Esophagus muscularis mucosa (tissue), 4 donors: ENCODE measurements around the gene THSD4.

ENCODE experiments used
- EP300 ChIP-seq: sonication (generic); formaldehyde crosslinking; IDR thresholded peaks from one replicate; pipeline ENCODE4 v1.6.1; 2017; ENCODE audit warnings: antibody characterized with exemption
- POLR2A ChIP-seq: fragments of 450-650 bp; IDR thresholded peaks from one replicate; pipeline ENCODE4 v1.6.1; 2017; ENCODE audit warnings: antibody characterized with exemption, moderate library complexity, mild to moderate bottlenecking, low read depth
- POLR2AphosphoS5 ChIP-seq, 2 donors: sonication (generic); formaldehyde crosslinking; IDR thresholded peaks; one replicate each; pipeline ENCODE4 v1.6.1; 2017; ENCODE audit warnings: antibody characterized with exemption in 2 of 2
- TF ChIP-seq, protein P1 (sequence below), 3 experiments: fragments of 200-600 bp in 2 of 3; fragments of 450-650 bp in 1 of 3; sonication (generic) in 2 of 3; IDR thresholded peaks; one replicate each; pipeline ENCODE4 v1.5.1; 2017 to 2019; ENCODE audit warnings: antibody characterized with exemption in 3 of 3, mild to moderate bottlenecking in 2 of 3, moderate library complexity in 1 of 3

DNA sequence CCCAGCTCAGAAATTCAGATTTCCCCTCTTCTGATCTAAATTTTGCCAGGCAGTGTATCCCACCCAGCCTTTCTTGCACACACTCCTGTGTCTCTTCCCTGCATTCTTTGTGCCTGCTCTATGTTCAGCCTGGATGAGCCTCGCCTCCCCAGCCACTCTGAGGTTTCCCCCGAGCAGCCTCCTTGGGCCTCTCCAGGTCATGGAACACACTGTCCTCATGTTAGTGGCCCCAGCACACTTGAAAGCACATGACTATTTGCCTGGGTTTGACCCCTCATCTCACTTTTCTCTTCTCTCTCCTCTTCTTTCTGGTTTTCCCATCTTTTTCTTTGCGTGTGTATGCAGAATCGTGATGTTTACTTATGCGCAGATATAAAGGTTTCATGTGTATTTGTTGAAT, 3.1 kb downstream of the THSD4 start:
- TF ChIP-seq, protein P1, sequence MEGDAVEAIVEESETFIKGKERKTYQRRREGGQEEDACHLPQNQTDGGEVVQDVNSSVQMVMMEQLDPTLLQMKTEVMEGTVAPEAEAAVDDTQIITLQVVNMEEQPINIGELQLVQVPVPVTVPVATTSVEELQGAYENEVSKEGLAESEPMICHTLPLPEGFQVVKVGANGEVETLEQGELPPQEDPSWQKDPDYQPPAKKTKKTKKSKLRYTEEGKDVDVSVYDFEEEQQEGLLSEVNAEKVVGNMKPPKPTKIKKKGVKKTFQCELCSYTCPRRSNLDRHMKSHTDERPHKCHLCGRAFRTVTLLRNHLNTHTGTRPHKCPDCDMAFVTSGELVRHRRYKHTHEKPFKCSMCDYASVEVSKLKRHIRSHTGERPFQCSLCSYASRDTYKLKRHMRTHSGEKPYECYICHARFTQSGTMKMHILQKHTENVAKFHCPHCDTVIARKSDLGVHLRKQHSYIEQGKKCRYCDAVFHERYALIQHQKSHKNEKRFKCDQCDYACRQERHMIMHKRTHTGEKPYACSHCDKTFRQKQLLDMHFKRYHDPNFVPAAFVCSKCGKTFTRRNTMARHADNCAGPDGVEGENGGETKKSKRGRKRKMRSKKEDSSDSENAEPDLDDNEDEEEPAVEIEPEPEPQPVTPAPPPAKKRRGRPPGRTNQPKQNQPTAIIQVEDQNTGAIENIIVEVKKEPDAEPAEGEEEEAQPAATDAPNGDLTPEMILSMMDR (IDR thresholded peaks at IDR 0.05) = no peak
- TF ChIP-seq EP300 (no peak), POLR2A (no peak), POLR2AphosphoS5 (IDR thresholded peaks at IDR 0.05) (no peak)
